ENCODE results near the gene DLST.

DNA sequence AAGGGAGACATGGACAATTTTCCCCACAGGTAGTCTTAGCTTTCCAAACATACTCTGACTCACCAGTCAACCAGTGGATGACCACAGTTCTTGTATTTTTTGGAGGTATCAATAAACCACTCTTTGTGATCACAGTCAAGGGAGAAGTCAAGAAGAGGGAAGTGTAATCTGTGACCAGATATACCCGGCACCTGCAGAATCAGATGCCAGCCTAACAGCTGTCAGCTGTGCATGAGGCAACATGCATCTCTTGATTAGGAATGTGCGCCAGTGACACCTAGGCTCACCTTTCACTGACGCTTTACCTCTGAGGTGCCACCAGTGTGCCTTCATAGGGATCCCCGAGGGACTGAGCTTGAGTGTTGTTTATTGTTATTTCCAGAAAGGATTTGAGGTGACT lies 25.8 kb upstream of the DLST start:
- TF ChIP-seq, protein P1, sequence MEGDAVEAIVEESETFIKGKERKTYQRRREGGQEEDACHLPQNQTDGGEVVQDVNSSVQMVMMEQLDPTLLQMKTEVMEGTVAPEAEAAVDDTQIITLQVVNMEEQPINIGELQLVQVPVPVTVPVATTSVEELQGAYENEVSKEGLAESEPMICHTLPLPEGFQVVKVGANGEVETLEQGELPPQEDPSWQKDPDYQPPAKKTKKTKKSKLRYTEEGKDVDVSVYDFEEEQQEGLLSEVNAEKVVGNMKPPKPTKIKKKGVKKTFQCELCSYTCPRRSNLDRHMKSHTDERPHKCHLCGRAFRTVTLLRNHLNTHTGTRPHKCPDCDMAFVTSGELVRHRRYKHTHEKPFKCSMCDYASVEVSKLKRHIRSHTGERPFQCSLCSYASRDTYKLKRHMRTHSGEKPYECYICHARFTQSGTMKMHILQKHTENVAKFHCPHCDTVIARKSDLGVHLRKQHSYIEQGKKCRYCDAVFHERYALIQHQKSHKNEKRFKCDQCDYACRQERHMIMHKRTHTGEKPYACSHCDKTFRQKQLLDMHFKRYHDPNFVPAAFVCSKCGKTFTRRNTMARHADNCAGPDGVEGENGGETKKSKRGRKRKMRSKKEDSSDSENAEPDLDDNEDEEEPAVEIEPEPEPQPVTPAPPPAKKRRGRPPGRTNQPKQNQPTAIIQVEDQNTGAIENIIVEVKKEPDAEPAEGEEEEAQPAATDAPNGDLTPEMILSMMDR (conservative IDR thresholded peaks at IDR 0.05; ENCODE audit: low read length), result no peak
- TF ChIP-seq EZH2phosphoT487 (IDR thresholded peaks at IDR 0.05; ENCODE audit: borderline replicate concordance), result no peak

Measured in Loucy (cell line).